GM03348 (cell line): ENCODE results near the gene SLC18B1.

Experiments used
- DNase-seq: peaks from one replicate; pipeline ENCODE4 v3.0.0; 2012; ENCODE audit warnings: low spot score

Gene SLC18B1

DNA sequence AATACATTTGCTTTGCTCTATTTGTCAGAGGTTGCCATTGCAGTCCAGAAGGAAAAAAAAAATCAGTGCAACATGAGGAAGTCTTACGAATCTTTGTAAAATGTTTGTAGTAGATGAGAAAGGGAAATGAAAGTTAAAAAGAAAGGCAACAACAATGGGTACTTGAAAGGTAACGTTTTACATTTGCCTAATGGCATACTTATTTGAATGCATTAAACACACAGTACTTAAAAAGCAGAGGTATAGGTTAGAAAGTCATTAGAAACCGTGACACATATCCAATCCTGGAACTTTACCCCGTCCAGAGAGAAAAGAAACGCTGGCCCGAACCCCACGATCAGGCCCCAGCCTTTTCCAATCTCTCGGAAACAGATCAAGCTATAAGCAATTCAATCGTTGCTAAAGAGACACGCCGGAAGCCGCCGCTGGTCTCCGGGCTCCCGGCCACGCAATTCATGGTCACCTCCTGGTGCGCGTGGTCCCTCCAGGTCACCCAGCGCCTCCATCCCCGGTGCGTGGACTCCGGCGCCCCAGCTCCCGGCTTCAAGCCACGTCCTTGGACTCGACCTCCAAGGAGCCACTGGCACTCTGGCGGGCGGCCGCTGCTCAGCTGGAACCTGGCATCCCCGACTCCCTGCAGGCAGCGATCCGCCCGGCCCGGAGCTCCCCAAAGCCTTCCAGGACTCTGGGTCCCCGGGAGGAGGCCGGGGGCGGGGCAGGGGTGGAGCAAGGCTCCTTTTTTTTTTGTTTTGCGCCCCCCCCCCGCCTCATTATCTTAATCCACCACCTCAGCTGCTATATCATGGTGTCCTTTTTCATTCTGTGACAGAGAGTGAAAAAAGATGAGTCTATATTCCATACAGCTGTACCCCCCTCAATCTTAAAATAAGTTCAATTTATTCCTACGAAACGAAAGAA, at the start of gene SLC18B1:
Gene SLC18B1 (minus strand): TSS at position 687 of the 918 bp plus-strand sequence. CDS start 181 bp downstream, at position 506.
- peak; percentile 78 for DNase-seq

- no peak for DNase-seq
Measured at GRCh38 chr6:132843316-132844035, 45.0 kb upstream of the SLC18B1 start.

- DNase-seq = no peak
Measured at GRCh38 chr6:132841966-132842365, 43.5 kb upstream of the SLC18B1 start.

DNA sequence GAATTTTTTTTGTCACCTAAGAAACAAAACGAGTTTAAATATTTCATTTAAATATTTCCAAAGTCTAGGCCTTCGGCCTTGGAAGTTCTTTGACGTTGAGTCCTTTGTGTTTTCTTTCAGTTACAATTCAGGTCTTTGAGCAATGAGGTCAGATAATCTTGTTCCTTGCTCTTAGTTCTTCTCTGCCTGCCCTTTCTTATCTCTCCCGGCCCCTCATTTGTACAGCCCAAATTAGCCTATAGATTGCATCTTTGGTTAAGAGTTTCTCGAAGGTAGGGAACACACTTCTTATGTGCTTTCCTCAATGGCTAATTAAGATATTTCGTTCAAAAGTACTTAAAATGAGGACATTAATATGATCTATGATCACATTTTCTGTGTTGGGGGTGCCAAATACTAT, 34.5 kb upstream of the SLC18B1 start:
- no peak for DNase-seq

- peak; percentile 38 for DNase-seq
Measured at GRCh38 chr6:132830334-132830751, 31.9 kb upstream of the SLC18B1 start.

GRCh38 chr6:132820629-132821381, 22.4 kb upstream of the SLC18B1 start:
- DNase-seq = no peak

GRCh38 chr6:132819405-132820161, 21.1 kb upstream of the SLC18B1 start:
- DNase-seq = no peak

DNA sequence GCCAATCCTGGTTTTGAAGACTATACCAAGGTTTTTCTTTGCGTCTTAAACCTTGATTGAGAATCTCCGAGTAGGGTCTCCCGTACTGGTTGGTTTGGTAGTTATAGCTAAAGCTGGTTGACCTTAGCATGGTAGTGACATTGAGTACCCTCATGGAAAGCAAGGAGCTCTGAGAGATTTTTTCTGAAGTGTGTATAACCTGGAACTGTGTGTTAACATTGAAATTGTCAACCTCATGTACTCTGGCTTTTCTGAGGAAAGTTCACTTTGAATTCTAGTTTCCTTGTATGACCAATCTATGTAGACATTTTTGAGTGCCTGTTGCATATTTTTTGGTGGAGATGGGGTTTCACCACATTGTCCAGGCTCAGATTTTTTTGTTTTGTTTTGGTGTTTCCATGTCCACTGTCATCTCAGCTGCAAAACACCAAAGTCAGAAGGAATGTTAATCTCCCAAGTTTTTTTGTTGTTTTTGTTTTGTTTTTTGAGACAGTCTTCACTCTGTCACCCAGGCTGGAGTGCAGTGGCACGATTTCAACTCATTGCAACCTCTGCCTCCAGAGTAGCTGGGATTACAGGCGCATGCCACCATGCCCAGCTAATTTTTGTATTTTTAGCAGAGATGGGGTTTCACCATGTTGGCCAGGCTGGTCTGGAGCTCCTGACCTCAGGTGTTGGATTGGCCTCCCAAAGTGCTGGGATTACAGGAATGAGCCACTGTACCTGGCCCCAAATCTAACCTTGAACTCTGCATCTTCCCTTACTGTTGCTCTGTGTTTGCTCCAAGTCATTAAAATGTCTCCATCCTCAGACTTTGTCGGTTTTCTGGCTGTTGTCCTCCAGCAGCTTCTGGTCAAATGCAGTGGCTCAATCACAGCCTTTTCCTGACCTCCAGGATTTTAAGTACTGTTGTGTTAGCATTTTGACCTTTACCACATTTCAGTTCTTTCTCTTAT, 20.2 kb upstream of the SLC18B1 start:
- no peak for DNase-seq

GRCh38 chr6:132817554-132818403, 19.3 kb upstream of the SLC18B1 start:
- DNase-seq = no peak

DNA sequence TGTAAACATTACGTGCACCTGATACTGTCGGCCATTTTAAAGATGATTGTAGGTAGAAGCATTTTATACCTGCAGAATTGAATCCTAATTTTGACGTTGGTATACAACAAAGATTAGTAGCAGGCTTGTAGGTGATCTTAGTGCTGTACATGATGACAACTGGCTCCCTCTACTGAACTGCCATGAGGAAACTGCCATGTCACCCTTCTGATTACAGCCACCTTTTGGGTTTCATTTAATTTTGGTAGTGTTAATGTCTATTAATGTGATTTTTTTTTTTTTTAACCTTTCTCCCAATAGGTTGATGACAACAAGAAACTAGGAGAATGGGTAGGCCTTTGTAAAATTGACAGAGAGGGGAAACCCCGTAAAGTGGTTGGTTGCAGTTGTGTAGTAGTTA, 18.2 kb upstream of the SLC18B1 start:
- DNase-seq = no peak

DNA sequence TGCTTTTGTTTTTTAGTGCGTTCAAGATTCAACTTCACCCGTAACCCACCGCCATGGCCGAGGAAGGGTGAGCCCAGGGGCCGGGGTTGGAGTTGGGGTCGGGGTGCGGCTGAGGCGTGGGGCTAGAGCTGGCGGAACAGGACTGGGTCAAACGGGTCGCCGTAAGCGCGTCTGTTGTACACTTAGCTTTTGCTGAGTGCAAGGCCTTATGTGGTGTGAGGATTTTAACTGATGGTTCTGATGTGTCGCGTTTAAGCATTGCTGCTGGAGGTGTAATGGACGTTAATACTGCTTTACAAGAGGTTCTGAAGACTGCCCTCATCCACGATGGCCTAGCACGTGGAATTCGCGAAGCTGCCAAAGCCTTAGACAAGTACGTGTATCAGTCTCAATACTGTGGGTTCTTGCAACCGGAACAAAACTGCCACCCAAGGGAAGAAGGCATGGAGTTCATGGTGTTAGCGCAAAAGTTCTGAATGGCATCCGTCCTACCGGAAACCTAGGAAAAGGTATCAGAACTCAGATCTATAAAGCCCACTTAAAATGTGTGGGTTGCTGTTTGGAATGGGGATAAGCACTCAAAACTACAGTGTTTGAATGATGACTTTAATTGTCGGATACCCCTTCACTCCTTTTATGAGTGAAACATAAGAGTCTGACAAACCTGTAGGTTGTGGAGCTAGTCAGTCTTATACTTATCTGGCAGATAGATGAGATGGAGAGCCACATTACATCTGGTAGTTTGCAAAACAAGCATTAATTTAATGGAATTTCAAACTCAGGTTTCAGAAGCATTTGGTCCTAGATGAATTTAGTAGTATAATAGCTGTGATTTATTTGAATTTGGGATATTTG, 16.5 kb upstream of the SLC18B1 start:
- no peak for DNase-seq

GRCh38 chr6:132813173-132813856, 14.9 kb upstream of the SLC18B1 start:
- peak; percentile 31 for DNase-seq

- no peak for DNase-seq
Measured at GRCh38 chr6:132812756-132813172, 14.3 kb upstream of the SLC18B1 start.

DNA sequence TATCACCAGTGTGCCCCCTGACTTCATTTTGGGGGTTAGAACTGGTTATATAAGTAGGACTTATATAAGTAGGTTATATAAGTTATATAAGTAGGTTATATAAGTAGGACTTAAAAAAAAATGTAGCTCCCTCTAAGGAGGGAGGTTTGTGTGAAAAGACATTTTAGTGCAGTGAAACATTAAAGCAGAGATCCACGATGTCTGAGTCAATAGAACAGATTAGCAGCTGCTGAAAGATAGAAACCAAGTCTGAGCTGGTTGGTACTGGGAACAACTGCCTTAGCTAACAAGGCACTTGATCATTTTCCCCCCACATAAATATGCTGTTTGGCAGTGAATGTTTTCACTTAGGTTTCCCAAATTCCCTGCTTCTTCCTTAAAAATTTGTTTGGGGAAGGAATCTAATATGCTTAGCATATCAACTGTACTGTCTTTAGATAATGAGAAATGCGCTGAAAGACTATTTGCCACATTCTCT, 13.9 kb upstream of the SLC18B1 start:
- peak; percentile 38 for DNase-seq

DNA sequence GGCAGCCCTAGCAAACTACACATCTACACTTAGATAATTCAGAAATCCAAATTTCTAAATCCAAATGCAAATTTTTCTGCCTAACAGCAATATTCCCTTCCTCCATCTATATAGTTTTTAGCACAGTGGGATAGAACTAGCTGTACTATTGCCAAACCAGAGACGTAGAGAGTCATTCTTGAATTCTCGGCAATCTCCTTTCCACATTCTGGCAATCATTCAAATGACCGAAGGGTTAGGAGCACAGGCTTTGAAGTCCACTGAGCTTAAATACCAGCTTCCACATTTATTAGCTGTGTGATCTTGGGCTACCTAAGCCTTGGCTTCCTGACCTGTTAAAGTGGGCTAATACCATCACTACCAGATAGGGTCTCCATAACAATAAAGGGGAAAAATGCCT, 12.8 kb upstream of the SLC18B1 start:
- no peak for DNase-seq

DNA sequence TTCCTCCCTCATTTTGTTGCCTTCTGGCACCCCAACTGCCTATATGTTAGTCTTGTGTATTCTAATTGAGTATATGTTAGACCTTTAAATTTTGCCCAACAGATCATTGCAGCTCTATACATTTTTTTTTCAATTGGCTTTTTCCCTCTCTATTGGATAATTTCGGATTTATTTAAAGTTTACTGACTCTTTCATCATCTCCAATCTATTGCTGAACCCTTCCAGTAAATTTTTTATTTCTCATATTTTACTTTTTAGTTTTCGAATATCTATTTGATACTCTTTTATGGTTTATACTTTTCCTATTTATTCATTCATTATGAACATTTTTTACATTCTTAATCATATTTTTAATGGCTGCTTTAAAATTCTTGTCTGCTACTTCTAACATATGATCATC, 7.1 kb upstream of the SLC18B1 start:
- no peak for DNase-seq

- DNase-seq = no peak
Measured at GRCh38 chr6:132804251-132804650, 5.8 kb upstream of the SLC18B1 start.

DNA sequence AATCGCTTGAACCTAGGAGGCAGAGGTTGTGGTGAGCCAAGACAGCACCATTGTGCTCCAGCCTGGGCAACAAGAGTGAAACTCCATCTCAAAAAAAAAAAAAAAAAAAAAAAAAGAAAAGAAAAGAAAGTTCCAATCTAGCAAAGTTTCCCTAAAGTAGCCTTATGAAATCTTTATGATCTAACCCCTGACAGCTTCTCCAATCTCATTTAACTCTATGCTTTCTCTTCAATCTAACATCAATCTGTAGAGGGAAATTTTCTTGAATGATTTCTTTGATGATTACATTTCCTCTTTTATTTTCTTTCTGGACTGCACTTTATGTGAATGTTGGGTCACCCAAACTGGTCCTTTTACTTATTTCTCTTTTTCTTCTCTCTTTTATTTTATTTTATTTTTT, 2.2 kb upstream of the SLC18B1 start:
- DNase-seq = no peak
